Activated naive CD4-positive, alpha-beta T cell (primary cell): ENCODE measurements around the gene TREX2.

Experiments used
- DNase-seq, 4 experiments: peaks; one replicate each; lab custom pipeline; 2025; lab: John Stamatoyannopoulos, UW

Gene TREX2

DNA sequence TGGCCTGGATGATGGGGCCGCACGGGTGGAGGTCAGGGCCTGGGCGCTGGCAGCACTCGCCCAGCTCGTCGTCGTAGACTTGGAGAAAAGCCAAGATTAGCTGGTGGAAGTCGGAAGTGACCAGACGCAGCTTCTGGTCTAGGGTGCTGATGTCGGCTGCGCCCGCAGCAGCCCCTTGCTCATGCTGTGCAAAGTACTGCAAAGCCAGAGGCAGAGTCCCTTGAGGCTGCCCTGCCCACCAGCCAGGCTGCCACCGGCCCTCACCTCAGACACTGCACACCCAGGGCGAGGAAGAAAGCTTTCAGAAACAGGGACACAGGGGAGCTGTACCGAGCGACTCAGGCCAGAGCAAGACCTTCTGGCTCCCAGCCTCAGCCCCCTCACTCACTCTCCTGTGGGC is 9.7 kb upstream of the TREX2 start:
- DNase-seq, result no peak

DNA sequence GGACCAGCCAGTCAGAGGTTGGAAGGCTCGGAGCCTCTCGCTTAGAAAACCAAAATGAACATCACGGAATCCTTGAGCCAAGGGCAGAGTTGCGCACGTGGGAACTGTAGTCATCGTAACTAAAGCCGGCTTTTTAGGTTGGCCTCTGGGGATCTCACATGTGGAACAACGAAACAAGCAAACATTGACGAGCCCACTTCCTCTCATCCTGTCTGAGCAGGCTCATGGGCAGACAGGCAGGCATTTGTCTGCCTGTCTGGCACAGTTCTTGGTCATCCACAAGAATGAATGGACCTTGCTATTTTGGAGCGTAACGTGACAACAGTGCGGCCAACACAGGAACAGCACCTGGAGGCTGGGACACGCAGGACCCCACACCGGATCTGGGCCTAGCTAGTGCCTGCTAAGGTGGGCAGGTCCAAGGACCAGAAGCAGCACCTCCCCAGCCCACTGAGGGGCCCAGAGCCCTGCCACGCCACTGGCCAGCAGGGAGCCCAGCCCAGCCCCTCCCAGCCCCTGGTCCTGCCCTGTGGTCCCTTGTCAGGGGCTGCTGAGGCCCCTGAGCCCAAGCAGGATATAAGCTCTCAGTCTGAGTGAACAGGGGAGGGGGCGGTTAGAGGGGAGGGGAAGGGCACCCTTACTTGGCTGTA is 9.2 kb upstream of the TREX2 start:
- DNase-seq, result no peak

DNA sequence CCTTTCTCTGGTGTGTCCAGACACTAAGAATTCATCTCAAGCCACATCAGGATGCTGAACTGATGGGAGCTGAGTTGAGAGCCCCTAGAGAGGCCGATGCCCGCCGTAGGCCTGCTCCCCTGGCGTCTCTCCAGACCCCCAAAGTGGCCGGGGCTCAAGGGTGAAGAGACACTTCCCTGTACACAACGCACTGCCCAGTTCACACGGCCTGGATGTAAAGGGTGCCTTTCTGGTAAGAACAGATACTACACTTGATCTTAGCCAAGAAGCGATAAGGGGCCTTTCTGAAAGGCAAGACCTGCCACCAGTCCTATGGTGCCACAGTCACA is 5.1 kb upstream of the TREX2 start:
- DNase-seq, result no peak

DNA sequence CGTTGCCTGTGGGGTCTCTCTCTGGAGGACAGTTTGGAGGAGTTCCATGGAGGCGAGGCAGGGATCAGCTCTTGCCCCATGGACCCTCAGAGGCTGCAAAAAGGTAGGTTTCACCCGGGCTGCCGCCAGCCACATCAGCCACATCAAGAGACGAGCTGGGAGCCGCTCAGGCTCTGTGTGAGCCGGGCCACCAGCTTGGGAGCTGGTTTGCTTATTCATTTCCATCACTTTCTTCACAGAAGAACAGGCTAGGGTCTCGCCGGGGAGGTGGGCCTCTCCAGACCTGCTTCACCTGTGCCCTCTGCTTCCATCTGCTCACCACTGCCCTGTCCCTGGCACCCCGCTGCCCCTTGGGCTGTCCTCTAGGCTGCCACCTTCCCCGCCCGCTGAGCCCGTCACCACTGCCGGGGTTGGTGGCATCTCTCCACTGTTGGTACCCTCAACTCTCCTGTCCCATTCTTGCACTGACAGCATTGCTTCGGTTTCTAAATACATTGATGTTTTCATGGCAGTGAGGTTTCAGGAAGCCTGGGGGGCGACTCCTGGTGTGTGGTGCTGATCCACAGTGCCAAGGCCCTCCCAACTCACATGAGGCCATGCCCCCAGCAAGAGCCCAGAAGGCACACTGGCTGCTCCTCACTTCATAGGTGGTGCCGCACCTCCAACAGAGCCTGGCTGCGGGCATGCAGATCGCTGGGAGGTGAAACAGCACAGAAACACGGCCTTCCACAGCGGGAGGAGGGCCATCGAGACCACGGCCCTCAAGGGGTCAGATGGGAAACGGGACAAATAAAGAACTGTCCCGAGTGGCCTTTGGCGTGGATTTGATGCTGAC is 4.5 kb upstream of the TREX2 start:
- no peak for DNase-seq

DNA sequence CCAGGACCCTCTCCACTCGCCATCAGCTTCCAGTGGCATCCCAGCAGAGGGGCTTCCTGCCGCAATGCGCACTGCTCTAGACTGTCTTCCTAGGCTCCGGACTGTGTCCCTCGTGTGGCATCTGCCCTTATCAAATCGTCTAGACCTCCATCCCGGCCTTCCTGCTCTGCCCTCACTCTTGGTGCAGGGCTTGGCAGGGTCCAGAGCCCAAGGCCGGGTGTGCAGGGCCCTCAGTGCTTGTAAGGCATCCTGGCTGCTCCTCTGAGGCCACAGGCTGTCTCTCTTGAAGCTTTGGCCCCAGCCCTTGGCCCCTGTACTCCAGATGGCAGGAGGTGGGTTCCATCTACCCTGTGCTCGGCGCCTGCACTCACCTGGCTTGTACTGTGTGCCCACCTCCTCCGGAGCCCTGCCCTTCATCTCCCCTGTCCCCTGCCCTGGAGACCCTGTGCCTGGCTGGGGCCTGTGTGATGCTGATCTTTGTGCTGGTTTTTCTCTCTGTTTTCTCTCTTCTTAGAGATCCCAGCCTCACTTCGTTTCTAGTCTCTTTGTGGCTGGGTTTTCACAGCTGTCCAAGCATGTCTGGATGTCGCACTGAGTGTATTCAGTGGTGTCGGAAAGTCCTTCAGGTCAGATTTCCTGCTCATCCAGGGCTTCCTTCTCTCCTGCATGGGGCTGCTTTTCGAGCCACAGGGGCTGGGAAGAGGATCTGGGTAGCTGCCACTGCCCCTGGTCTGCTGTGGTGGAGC is 3.7 kb upstream of the TREX2 start:
- DNase-seq, result no peak

DNA sequence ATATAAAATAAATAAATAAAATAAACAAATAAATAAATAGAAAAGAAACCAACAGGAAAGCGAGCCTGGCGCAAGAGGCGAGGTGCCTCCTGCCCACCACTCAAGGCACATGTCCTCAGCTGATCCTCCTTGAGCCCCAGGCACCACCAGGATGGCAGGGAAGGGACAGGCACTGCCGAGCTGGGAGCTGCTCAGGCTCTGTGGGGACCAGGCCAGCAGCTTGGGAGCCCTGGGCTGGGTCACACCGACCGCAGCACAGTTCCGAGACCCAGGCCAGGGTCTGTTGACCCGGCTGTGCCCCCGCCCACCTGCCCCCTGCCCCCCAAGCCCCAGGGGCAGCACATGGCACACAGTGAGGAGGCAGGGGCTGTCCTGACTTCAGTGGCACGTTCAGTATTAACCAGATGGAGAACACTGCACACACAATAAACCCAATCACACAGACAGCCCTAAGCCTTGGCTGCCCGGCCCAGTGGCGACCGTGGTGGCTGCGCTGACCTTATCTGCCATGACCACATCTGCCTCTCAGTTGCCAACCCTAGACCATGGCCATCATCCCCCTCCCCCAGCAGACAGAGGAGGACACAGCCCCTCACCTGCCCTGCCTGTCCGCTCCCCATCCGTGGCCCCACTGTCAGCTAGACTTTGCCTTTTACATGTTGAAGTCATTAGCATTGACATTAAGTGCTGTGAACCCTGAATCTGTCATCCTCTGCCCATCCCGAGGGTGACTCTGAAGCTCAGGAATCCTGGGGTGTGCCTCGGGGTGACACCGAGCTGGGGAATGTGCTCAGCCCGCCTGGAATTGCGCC is 2.9 kb upstream of the TREX2 start:
- DNase-seq, result no peak

DNA sequence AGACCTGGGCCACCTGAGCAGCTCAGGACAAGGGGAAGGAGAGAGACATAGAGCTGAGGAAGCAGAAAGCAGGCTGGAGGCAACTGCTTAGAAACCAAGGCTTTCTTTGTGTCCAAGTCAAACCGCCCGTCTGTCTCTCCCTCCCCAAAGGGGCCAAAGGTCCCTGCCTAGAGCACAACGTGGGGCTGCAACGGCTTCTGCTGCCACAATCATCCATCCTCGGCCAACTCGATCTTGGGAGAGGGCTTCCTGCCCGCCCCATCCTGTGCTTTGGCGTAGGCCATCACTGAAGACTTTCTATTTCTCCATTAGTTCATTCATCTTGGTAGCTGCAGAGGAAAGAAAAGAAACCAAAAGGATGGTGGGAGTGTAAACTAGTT is 1.7 kb upstream of the TREX2 start:
- DNase-seq, result no peak

DNA sequence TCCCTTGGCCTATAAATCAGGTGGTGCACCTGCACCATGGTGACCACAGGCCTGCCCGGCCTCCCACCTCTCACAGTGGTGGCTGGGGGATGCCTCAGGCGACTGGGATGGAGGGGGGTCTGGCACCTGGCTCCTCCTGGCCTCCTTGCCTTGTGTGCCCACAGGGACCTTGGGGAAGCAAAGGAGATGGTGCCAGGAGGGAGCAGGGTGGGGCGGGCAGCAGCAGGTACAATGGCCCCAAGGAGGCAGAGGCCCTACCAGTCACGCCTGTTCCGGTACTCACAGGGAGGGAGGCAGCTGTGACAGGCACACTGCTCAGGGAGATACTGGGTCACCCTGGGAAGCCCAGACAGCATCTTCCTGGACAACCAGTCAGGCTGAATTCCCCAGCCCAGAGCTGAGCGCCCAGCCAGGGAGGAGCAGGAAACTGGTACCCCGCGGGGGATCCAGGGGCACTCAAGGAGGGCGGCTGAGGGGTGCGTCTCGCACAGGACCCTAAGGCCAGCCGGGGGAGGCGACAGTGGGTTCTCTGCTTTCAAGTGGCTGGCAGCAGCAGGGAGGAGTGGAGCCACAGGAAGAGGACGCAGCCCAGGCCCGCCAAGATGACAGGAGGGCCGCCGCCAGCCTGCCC is 1.2 kb upstream of the TREX2 start:
- no peak for DNase-seq

DNA sequence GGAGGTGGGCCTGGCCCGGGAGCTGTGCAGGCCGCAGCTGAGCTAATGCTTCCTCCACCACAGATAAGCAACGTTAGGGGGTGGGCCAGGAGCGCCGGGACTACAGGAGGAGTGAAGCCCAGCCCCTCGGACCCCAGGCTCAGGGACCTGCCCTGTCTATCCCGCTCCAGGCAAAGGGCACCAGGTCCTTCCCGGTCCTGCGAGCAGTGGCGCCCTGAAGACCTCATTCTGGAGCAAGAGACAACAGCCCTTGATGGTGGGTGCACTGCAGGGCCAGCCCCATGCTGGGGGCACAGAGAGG is 730 bp upstream of the TREX2 start:
- DNase-seq, result no peak

DNA sequence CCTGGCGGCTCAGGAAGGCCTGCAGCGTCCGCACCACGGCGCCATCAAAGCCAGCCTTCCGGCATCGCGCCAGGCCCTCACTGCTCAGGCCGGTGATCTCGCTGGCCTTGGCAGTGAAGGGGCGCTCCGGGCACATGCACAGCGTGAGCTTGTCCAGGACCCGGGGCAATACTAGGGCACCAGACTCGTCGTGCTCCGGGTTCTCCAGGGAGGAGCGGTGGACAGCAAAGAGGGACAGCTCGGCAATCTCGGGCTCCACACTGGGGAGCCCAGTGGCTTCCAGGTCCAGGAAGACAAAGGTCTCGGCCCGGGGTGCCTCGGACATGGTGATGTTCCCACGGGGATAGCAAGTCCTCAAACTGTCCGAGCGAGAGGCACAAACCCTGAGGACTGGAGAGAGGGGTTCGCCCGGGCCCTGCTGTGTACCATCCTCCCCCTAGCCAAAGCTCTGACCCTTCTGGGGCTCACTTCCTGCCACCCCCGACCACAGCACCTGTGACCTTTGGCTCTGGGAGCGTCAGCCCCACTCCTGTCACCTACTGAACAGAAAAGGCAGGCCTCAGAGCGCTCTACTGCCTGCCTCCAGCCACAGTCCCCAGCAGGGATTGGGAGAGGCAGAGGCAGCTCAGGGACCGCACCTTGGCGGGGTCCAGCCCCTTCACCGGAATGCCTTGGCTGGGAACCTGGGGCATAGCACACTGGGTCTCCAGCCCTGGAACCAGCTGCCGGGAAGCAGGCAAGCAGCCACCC is 575 bp downstream of the TREX2 start:
- DNase-seq, result no peak

DNA sequence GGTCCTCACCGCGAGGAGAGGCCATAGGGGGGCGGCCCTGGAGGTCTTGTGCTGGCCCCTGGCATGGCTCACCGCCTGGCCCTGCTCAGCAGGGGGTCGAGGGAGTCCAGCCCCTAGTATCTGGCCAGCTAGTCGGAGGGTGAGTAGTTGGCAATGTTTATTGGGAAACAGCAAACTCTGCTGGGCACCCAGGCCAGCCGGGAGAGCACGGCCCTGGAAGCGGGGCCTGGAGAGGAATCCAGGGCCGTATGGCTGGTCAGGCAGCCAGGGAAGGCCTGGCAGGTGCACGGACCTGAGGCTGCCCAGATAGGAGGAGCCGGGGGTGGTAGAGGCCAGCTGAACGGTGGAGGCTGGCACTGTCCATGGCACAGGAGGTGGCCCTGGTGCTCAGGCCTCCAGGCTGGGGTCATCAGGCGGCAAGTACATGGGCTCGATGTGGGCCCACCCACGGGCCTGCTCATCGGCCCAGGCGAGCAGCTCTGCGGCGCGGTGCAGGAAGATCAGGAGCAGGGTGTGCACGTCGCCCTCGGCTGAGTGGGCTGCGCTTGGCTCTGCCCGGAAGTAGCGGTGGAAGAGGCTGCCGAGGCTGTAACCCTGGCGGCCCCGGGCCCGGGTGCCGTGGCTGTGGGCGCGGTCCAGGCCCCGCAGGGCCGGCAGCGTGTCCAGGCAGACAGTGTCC is 1.4 kb downstream of the TREX2 start:
- no peak for DNase-seq

DNA sequence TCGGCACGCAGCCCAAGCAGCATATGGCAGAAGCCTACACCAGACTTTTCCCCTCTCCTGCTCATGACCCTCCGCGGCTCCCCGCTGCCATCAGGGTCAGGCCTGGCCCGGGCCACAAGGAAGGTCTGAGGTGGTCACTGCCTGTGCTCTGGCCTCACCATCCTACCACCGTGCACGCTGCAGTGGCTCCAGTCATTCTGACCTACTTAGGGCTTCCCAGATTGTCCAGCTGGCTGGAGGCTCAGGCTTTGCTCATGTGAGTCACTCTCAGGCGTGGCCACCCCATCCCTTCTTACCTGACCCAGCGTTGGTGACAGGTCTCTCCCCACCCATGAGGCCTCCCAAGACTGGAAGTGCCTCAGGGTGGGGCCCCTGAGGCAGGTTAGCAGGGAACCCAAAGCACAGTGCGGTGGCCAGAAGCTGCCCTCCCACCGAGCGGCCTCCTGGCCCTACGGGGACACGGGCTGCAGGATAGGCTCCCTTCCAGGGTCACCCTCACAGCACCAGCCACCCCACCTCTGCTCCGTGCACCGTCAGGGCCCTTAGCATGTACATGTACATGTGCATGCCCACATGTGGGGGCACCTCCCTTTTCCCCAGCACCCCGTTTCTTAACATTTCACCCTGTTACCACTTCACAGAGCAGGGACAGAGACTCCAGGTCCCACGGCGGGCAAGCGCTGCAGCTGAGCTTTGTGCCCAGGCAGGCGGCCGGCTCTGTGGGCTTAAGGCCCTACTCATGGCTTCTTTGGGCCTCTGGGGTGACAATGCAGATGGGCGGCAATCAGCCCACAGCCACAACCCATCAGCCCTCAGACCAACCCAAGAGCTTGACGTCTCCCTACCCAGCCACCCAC is 2.2 kb downstream of the TREX2 start:
- no peak for DNase-seq

DNA sequence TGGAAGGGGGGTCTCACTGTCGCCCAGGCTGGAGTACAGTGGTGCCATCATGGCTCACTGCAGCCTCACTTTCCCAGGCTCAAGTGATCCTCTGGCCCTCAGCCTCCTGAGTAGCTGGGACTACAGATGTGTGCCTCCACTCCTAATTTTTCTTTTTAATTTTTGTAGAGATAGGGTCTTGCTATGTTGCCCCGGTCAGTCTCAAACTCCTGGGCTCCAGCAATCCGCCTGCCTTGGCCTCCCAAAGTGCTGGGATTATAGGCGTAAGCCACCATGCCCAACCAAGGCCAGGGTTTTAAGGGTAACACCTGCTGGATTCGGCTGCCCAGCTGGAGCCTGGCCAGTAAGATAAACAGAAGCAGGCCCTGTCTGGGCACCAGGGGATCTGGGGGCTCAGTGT is 3.4 kb downstream of the TREX2 start:
- DNase-seq, result no peak

DNA sequence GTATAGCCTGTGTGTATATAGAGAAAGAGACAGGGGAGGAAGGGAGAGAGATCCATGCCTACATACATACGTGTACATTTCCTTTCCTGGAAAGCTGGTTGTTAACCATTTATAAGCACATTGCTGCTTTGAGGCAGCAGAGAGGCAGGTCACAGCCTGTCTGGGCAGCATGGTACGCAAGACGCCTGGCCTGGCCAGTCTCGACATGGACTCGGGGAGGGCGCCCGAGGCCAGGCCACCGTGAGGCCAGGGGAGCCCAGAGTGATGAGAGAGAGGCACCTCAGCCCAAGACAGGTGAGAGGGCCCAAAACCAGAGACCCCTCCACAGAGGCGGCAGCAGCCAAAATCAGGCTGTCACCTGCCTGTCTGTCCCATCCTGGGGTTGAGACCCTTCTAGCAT is 3.9 kb downstream of the TREX2 start:
- no peak for DNase-seq

DNA sequence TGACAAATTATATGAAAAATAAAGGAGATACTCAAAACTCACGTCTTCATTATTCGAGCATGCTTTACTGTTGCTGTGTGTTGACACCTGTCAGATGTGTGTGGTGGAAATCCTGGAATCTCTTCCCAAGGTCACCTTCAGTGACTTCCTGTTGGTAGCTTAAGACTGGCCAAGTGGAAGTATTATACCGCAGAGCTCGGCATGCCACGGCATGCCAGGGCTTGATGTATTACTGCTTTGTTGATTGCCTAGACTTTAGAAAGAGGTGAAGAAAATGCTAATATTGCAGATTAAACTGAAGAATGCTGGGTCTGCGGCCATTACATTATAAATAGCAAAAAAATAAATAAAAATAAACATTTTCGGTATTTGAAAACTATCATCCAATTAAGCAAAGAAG is 4.6 kb downstream of the TREX2 start:
- DNase-seq, result no peak

DNA sequence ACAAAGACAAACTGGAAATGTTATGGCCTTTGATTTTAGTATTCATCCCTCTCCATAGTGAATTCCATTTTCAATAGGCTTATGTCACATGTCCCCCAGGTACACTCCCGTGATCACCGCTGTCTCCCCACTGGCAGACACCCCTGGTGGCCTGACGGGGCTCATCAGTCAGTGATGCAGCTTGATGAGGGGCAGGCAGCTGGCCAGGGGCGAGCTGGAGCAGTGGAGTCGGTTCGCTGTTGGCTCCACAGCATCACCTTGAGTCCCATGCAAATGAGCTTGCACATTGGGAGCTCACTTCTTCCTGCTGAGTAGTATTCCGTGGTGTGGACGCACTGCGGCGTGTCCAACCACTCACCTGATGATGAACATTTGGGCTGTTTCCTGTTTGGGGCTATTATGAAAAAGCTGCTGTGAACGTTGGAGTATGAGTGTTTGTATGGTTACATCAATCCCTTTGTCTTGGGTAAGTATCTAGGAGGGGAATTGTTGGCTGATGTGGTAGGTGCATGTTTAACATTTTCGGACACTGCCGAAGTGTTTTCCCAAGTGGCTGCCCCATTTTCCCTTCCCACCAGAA is 5.2 kb downstream of the TREX2 start:
- DNase-seq, result no peak

DNA sequence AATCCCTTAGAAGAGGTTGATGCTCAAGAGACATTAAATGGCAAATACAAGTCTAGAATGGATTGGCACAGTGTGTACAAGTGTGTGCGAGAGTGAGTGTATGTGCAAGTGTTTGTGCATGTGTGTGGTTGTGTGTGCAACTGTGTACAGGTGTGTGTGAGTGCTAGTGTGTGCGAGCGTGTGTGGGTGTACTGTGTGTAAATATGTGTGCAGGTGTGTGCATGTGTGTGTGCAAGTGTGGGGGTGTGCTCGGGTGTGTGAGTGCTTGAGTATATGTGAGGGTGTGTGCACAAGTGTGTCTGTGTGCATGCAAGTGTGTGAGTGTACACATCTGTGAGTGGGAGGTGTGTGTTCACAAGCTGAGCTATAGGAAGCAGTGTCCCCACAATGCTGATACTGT is 5.9 kb downstream of the TREX2 start:
- DNase-seq, result no peak

DNA sequence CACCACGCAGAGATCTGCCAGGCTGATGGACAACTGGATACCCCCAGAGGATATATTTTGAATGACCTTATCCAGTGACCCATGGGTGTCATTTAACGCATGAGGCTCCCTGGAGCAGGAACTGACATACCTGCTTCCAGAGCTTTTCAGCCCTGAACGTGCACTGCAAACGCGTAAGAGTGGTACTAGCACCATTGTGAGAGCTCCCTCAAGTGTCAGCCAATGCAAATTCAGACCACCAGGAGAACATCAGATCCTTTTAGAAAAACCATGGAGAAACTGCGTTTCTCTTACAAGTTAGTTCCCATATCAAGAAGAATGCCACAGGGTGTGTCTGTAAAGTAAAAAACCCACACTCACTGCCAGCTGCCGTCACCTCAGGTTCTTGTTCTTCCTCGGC is 7.3 kb downstream of the TREX2 start:
- no peak for DNase-seq

DNA sequence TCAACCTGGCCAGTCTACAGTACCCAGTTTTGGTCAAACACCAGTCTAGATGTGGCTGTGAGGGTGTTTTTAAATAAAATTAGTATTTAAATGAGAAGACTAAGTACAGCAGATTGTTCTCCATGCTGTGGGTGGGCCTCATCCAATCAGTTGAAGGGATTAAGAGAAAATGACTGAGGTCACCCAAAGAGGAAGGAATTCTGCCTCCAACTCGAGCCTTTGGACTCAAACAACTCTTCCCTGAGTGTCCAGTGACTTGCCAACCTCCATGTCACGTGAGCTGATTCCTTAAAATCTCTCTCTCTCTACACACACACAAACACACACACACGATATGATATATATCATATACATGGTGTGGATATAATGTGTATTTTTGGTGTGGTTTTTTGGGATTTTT is 10.0 kb downstream of the TREX2 start:
- DNase-seq, result no peak

DNA sequence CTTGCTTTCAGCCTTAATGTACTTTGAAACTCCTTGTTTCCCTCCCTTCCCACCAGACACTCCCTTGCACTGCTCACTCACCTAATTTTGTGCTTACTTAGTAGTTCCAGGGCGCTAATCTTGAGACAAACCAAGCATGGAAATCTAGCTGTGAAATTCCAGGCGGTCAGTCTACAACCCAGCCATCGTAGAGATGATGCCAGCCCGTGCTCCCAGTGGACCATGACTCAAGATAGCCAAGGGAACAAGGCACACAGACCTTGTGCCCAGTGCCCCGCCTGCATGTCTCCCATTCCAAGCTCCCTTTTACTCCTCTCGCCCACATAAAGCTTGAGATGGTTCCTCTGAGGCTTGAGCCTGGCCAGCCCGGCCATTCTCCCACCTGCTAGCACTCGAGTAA is 11.1 kb downstream of the TREX2 start:
- no peak for DNase-seq
